ENCODE results near the gene CIITA.

- TF ChIP-seq CTCF (IDR thresholded peaks at IDR 0.05) (no peak), POLR2AphosphoS5 (IDR thresholded peaks at IDR 0.05) (no peak)
These were observed at the start of gene CIITA for GRCh38 chr16:10876799-10877341.
